HepG2 (cell line): ENCODE measurements around the gene HSD11B2. TPM values are rescaled to one million over a fixed set of nuclear protein-coding genes. Genes with fewer than 3 reads are reported as not detected.

Experiments used
- ATAC-seq: fragments of 200-7000 bp; cut with Tn5 transposase; 3 replicates; pipeline ENCODE4 v1.9.1; 2020; ENCODE audit warnings: mild to moderate bottlenecking, moderate library complexity
- BruUV-seq: library from RNA; stranded (reverse); fragments of 400-500 nt; replicated peaks from 2 replicates; lab custom pipeline; 2021; lab: Mats Ljungman, UMichigan
- CTCF ChIA-PET: fragments of 300-600 bp; formaldehyde crosslinking; extraction: SDS; loops from one replicate; lab custom pipeline; 2021; ENCODE audit warnings: low total read pairs, inconsistent platforms, low intra/inter-chr PET ratio; lab: Yijun Ruan, JAX
- POLR2A ChIA-PET: fragments of 350-600 bp; sonication (Branson Sonifier 250); formaldehyde crosslinking; loops from one replicate; lab custom pipeline; 2020; ENCODE audit warnings: antibody characterized with exemption, inconsistent platforms; lab: Yijun Ruan, JAX
- DNase-seq: peaks from one replicate; pipeline ENCODE4 v3.0.0-alpha.2; 2015; ENCODE audit warnings: low spot score
- FAIRE-seq: peaks from 3 replicates; lab custom pipeline; 2011; peaks lifted over from hg19 to GRCh38; lab: Jason Lieb, UNC
- H2AFZ ChIP-seq: one replicate; pipeline ENCODE4 v1.6.1; 2011; ENCODE audit warnings: low read length, inconsistent platforms
- H3K27ac ChIP-seq: fragments of 300-600 bp; 3 replicates; pipeline ENCODE4 v1.8.0; 2011; ENCODE audit warnings: mixed run types, mild to moderate bottlenecking, mixed read lengths, low read length, inconsistent platforms; ENCODE audit not compliant: insufficient read depth; ENCODE audit errors: extremely low read length
- H3K27me3 ChIP-seq, 2 experiments: fragments of 200-600 bp in 1 of 2; 2 replicates in 1 of 2; 3 replicates in 1 of 2; pipeline versions ENCODE4 v1.6.0 to v1.8.0; 2011; ENCODE audit warnings: low read length in 2 of 2, mild to moderate bottlenecking in 2 of 2, moderate library complexity in 2 of 2, inconsistent platforms in 1 of 2; ENCODE audit not compliant: insufficient read depth in 2 of 2, control insufficient read depth in 1 of 2
- H3K36me3 ChIP-seq, 2 experiments: fragments of 200-600 bp in 1 of 2; replicated peaks in 1 of 2; 2 replicates in 1 of 2; 3 replicates in 1 of 2; pipeline versions ENCODE4 v1.5.1 to v1.8.0; 2011; ENCODE audit warnings: low read length in 2 of 2, inconsistent platforms in 1 of 2; ENCODE audit not compliant: insufficient read depth in 2 of 2, control insufficient read depth in 1 of 2
- H3K4me1 ChIP-seq: 2 replicates; pipeline ENCODE4 v1.5.1; 2012; ENCODE audit warnings: low read length, inconsistent platforms; ENCODE audit not compliant: insufficient read depth
- H3K4me2 ChIP-seq: 2 replicates; pipeline ENCODE4 v1.6.0; 2011; ENCODE audit warnings: low read depth, low read length, inconsistent platforms
- H3K4me3 ChIP-seq, 3 experiments: fragments of 200-600 bp in 1 of 3; sonication (generic), shearing (Covaris generic) in 1 of 3; replicated peaks in 1 of 3; 2 replicates each; pipeline ENCODE4 v1.5.1; 2011 to 2016; ENCODE audit warnings: low read length in 3 of 3, inconsistent platforms in 2 of 3, low read depth in 2 of 3, mild to moderate bottlenecking in 2 of 3, control low read depth in 1 of 3, mixed read lengths in 1 of 3; ENCODE audit not compliant: insufficient read depth in 1 of 3
- H3K79me2 ChIP-seq: one replicate; pipeline ENCODE4 v1.6.1; 2011; ENCODE audit warnings: low read length, inconsistent platforms; ENCODE audit not compliant: insufficient read depth
- H3K9ac ChIP-seq: 2 replicates; pipeline ENCODE4 v1.6.0; 2011; ENCODE audit warnings: mild to moderate bottlenecking, low read depth, low read length, inconsistent platforms; ENCODE audit not compliant: insufficient read depth
- H3K9me3 ChIP-seq: 2 replicates; pipeline ENCODE4 v1.5.1; 2012; ENCODE audit warnings: mild to moderate bottlenecking, low read length
- H4K20me1 ChIP-seq: 2 replicates; pipeline ENCODE4 v1.6.0; 2011; ENCODE audit warnings: inconsistent platforms, mild to moderate bottlenecking, low read length, moderate library complexity; ENCODE audit not compliant: insufficient read depth
- AGO1 ChIP-seq: fragments of 200-400 bp; formaldehyde crosslinking; IDR thresholded peaks from 2 replicates; pipeline ENCODE4 v1.6.1; 2017; ENCODE audit warnings: mild to moderate bottlenecking, low read depth, low read length, moderate library complexity; ENCODE audit not compliant: poor library complexity, severe bottlenecking
- ATRX ChIP-seq: sonication (generic); formaldehyde crosslinking; IDR thresholded peaks from 2 replicates; pipeline ENCODE4 v1.4.0; 2020; ENCODE audit warnings: missing genetic modification reagents, borderline replicate concordance
- CENPX ChIP-seq: sonication (generic); formaldehyde crosslinking; IDR thresholded peaks from 2 replicates; pipeline ENCODE4 v1.9.0; 2021; ENCODE audit warnings: mild to moderate bottlenecking, missing genetic modification reagents, moderate library complexity
- ETV5 ChIP-seq: IDR thresholded peaks from 2 replicates; pipeline ENCODE4 v1.6.1; 2018; ENCODE audit warnings: missing biosample characterization, missing genetic modification reagents, inconsistent platforms, borderline replicate concordance
- FOXK1 ChIP-seq: sonication (generic); formaldehyde crosslinking; IDR thresholded peaks from 2 replicates; pipeline ENCODE4 v1.4.0; 2020; ENCODE audit warnings: low read depth, missing genetic modification reagents, borderline replicate concordance
- HNRNPK ChIP-seq: fragments of 200-400 bp; formaldehyde crosslinking; IDR thresholded peaks from 2 replicates; pipeline ENCODE4 v1.6.1; 2018; ENCODE audit warnings: low read length, low read depth, moderate library complexity, mild to moderate bottlenecking; ENCODE audit not compliant: poor library complexity, severe bottlenecking
- RXRA ChIP-seq: sonication (generic); formaldehyde crosslinking; IDR thresholded peaks from 2 replicates; pipeline ENCODE4 v1.5.1; 2020; ENCODE audit warnings: missing genetic modification reagents
- SNRNP70 ChIP-seq: fragments of 200-400 bp; formaldehyde crosslinking; IDR thresholded peaks from 2 replicates; pipeline ENCODE4 v1.6.1; 2017; ENCODE audit warnings: mild to moderate bottlenecking, low read depth, low read length, moderate library complexity
- ZNF230 ChIP-seq: sonication (generic); formaldehyde crosslinking; IDR thresholded peaks from 2 replicates; pipeline ENCODE4 v1.4.0; 2020; ENCODE audit warnings: mild to moderate bottlenecking, missing genetic modification reagents
- ZNF251 ChIP-seq: sonication (generic); formaldehyde crosslinking; IDR thresholded peaks from 2 replicates; pipeline ENCODE4 v1.9.0; 2021; ENCODE audit warnings: mild to moderate bottlenecking, missing genetic modification reagents
- ZNF260 ChIP-seq: sonication (generic); formaldehyde crosslinking; IDR thresholded peaks from 2 replicates; pipeline ENCODE4 v1.4.0; 2020; ENCODE audit warnings: missing genetic modification reagents, low read depth, mild to moderate bottlenecking, borderline replicate concordance
- ZNF3 ChIP-seq: IDR thresholded peaks from 2 replicates; pipeline ENCODE4 v1.7.0; 2017; ENCODE audit warnings: inconsistent platforms
- ZNF615 ChIP-seq: sonication (generic); formaldehyde crosslinking; IDR thresholded peaks from 2 replicates; pipeline ENCODE4 v1.5.0; 2020; ENCODE audit warnings: mild to moderate bottlenecking, missing genetic modification reagents, borderline replicate concordance
- ZNF672 ChIP-seq: sonication (generic); formaldehyde crosslinking; IDR thresholded peaks from 2 replicates; pipeline ENCODE4 v1.8.1; 2022; ENCODE audit warnings: missing genetic modification reagents
- ZNF768 ChIP-seq: sonication (generic); formaldehyde crosslinking; IDR thresholded peaks from 2 replicates; pipeline ENCODE4 v1.4.0; 2020; ENCODE audit warnings: missing genetic modification reagents
- WGBS: methylation state at CpG from one replicate; pipeline ENCODE4 v1.1.6; 2017; ENCODE audit warnings: low lambda C conversion rate; 5-methylcytosine and 5-hydroxymethylcytosine counted together
- in situ Hi-C: cut with HindIII; loops from 2 replicates; pipeline ENCODE4 v1.10.0; 2017; ENCODE audit warnings: low pct_unique_long_range_greater_than_20kb; ENCODE audit not compliant: extremely low pct_ligation_motif_present
- intact Hi-C: fragments of 100-400 bp; cut with micrococcal nuclease; formaldehyde crosslinking; loops from one replicate; pipeline ENCODE4 v1.10.0; 2022; ENCODE audit not compliant: unreplicated experiment
- polyA plus RNA-seq, 8 experiments: library from polyadenylated mRNA; depleted of rRNA in 3 of 8; stranded (reverse) in 7 of 8; unstranded in 1 of 8; fragments of >200 nt; fragmentation: Illumina TruSeq in 4 of 8; extraction: Trizol in 4 of 8; gene quantifications; 2 replicates each; pipeline versions ENCODE4 v1.2.1 to v1.2.3, GENCODE V29; 2011 to 2016; ENCODE audit warnings: low read depth in 4 of 8, missing spikeins in 1 of 8, mixed read lengths in 1 of 8; ENCODE audit not compliant: insufficient read depth in 1 of 8
- total RNA-seq, 5 experiments: library from RNA; depleted of rRNA; stranded (reverse); fragments of >200 nt; fragmentation: Illumina TruSeq; extraction: Trizol; gene quantifications; 2 replicates each; pipeline ENCODE4 v1.2.3, GENCODE V29; 2016; ENCODE audit warnings: low read depth in 1 of 5
- TF ChIP-seq, protein P1 (sequence below): sonication (generic); formaldehyde crosslinking; IDR thresholded peaks from 2 replicates; pipeline ENCODE4 v1.4.0; 2020; ENCODE audit warnings: missing genetic modification reagents, borderline replicate concordance
- TF ChIP-seq, protein P2 (sequence below): sonication (generic); formaldehyde crosslinking; IDR thresholded peaks from 2 replicates; pipeline ENCODE4 v1.5.0; 2020; ENCODE audit warnings: mild to moderate bottlenecking, missing genetic modification reagents

HSD11B2 gene
- total and polyA plus RNA-seq, 2 of the 13 experiments (the other 11 are each of a cell fraction or from before 2014, with no cell fraction given): 8.9 to 13.6 TPM

DNA sequence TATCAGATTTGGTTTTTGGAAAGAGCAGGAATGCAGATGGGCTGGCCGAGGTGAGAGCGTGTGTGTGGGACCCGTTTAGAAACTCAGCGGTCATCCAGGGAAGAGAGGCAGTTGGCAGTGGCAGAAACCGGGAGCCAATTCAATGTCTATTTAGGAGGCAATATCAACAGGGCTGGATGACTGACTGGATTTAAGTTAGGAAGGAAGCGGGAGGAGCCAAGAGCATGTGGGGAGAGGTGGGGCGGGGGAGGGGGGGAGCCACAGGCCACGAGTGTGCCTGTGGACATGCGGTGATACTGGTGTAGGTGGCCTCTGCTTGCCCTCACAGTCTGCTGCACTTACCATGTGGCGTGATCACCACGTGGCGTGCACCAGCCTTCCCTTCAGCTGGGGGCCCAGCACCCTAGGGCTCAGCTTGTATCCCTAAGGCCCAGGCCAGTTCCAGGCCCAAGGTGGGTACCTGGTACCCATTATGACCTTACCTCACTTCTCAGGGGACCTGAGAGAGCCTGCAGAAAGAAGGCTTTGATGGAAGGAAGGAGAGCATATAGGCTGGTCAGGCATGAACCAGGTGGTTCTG is 26.9 kb upstream of the HSD11B2 start:
- WGBS: 78% methylated on average over 12 of the region's 12 CpGs
- Histone ChIP-seq H3K9ac (no peak overlapping the region), H3K36me3 (no peaks in the 10 kb centered on the region), H3K4me3 (no peak overlapping the region), H3K27ac (no peak overlapping the region), H3K4me1 (peaks cover 20% of the 10 kb centered on the region), H3K27me3 (peaks cover 0 to 14% of the 10 kb centered on the region in 2 experiments; a peak in 3 of 5 replicates), H4K20me1 (no peaks in the 10 kb centered on the region), H3K4me2 (no peak overlapping the region), H3K79me2 (no peaks in the 10 kb centered on the region), H3K9me3 (no peaks in the 10 kb centered on the region), H2AFZ (no peak overlapping the region)
- no peak for FAIRE-seq
- DNase-seq: no peak
- intact Hi-C loops (no loop called here), in situ Hi-C loops (no loop called here)
- POLR2A ChIA-PET: no interaction called here
- BruUV-seq: no TSS peak
- ATAC-seq: no peak
- CTCF ChIA-PET: interaction anchor here (1.3 kb wide), 1 partner anchor 77 kb away, joined by 3 read pairs; the partner anchor contains the start of genes KCTD19 and LRRC36
- TF ChIP-seq CENPX (CRISPR knock-in tag) (no peak), SNRNP70 (no peak), RXRA (no peak), HNRNPK (no peak), ZNF615 (no peak), ETV5 (CRISPR knock-in tag) (no peak), ZNF768 (CRISPR knock-in tag) (no peak), ZNF251 (no peak), ZNF3 (no peak), ATRX (CRISPR knock-in tag) (no peak), ZNF230 (CRISPR knock-in tag) (no peak), ZNF260 (no peak), FOXK1 (CRISPR knock-in tag) (no peak), AGO1 (no peak), ZNF672 (CRISPR knock-in tag) (no peak)
- TF ChIP-seq, protein P1, sequence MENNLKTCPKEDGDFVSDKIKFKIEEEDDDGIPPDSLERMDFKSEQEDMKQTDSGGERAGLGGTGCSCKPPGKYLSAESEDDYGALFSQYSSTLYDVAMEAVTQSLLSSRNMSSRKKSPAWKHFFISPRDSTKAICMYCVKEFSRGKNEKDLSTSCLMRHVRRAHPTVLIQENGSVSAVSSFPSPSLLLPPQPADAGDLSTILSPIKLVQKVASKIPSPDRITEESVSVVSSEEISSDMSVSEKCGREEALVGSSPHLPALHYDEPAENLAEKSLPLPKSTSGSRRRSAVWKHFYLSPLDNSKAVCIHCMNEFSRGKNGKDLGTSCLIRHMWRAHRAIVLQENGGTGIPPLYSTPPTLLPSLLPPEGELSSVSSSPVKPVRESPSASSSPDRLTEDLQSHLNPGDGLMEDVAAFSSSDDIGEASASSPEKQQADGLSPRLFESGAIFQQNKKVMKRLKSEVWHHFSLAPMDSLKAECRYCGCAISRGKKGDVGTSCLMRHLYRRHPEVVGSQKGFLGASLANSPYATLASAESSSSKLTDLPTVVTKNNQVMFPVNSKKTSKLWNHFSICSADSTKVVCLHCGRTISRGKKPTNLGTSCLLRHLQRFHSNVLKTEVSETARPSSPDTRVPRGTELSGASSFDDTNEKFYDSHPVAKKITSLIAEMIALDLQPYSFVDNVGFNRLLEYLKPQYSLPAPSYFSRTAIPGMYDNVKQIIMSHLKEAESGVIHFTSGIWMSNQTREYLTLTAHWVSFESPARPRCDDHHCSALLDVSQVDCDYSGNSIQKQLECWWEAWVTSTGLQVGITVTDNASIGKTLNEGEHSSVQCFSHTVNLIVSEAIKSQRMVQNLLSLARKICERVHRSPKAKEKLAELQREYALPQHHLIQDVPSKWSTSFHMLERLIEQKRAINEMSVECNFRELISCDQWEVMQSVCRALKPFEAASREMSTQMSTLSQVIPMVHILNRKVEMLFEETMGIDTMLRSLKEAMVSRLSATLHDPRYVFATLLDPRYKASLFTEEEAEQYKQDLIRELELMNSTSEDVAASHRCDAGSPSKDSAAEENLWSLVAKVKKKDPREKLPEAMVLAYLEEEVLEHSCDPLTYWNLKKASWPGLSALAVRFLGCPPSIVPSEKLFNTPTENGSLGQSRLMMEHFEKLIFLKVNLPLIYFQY (CRISPR knock-in tag): no peak
- TF ChIP-seq, protein P2, sequence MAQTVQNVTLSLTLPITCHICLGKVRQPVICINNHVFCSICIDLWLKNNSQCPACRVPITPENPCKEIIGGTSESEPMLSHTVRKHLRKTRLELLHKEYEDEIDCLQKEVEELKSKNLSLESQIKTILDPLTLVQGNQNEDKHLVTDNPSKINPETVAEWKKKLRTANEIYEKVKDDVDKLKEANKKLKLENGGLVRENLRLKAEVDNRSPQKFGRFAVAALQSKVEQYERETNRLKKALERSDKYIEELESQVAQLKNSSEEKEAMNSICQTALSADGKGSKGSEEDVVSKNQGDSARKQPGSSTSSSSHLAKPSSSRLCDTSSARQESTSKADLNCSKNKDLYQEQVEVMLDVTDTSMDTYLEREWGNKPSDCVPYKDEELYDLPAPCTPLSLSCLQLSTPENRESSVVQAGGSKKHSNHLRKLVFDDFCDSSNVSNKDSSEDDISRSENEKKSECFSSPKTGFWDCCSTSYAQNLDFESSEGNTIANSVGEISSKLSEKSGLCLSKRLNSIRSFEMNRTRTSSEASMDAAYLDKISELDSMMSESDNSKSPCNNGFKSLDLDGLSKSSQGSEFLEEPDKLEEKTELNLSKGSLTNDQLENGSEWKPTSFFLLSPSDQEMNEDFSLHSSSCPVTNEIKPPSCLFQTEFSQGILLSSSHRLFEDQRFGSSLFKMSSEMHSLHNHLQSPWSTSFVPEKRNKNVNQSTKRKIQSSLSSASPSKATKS (CRISPR knock-in tag): no peak
